ENCODE results near the gene JCAD.

- no peak for TF ChIP-seq EZH2 (IDR thresholded peaks at IDR 0.05; ENCODE audit: low read length, missing control alignments)
- TF ChIP-seq, protein P1, sequence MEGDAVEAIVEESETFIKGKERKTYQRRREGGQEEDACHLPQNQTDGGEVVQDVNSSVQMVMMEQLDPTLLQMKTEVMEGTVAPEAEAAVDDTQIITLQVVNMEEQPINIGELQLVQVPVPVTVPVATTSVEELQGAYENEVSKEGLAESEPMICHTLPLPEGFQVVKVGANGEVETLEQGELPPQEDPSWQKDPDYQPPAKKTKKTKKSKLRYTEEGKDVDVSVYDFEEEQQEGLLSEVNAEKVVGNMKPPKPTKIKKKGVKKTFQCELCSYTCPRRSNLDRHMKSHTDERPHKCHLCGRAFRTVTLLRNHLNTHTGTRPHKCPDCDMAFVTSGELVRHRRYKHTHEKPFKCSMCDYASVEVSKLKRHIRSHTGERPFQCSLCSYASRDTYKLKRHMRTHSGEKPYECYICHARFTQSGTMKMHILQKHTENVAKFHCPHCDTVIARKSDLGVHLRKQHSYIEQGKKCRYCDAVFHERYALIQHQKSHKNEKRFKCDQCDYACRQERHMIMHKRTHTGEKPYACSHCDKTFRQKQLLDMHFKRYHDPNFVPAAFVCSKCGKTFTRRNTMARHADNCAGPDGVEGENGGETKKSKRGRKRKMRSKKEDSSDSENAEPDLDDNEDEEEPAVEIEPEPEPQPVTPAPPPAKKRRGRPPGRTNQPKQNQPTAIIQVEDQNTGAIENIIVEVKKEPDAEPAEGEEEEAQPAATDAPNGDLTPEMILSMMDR (conservative IDR thresholded peaks at IDR 0.05 in 1 of 2, IDR thresholded peaks at IDR 0.05 in 1 of 2; ENCODE audit: low read depth in 1 of 2, low read length in 2 of 2): no peak
These were observed 44.9 kb downstream of the JCAD start for GRCh38 chr10:30014511-30014910.
